NCI-H524 (cell line): ENCODE results near the gene PLEKHN1.

Source experiments
- DNase-seq, 2 experiments: peaks; one replicate each; lab custom pipeline; 2025; lab: John Stamatoyannopoulos, UW

The PLEKHN1 gene

GRCh38 chr1:1024149-1024770 is 58.0 kb downstream of the PLEKHN1 start:
- DNase-seq, result no peak

- DNase-seq, result no peak
These were observed 58.8 kb downstream of the PLEKHN1 start for GRCh38 chr1:1024771-1025699.
